Mucosa of descending colon (tissue), 3 donors: ENCODE results near the gene CRIM1. TPM values are rescaled to one million over a fixed set of nuclear protein-coding genes. Genes with fewer than 3 reads are reported as not detected.
A peak's percentile ranks its signal among the peaks of the same experiment; 100 is the strongest.

Experiments used
- ATAC-seq: fragments of 200-7000 bp; cut with Tn5 transposase; one replicate; pipeline ENCODE4 v1.9.1; 2020; ENCODE audit warnings: mild to moderate bottlenecking, moderate library complexity
- DNase-seq, 3 donors: peaks; one replicate each; pipeline ENCODE4 v3.0.0-alpha.2; 2020
- H3K36me3 ChIP-seq: fragments of 200-600 bp; one replicate; pipeline ENCODE4 v1.8.0; 2021; ENCODE audit warnings: low read depth, mild to moderate bottlenecking
- H3K4me1 ChIP-seq: fragments of 200-600 bp; one replicate; pipeline ENCODE4 v1.8.0; 2021; ENCODE audit warnings: low read depth, mild to moderate bottlenecking
- H3K4me3 ChIP-seq: fragments of 200-600 bp; one replicate; pipeline ENCODE4 v1.8.0; 2021; ENCODE audit warnings: mild to moderate bottlenecking
- H3K9me3 ChIP-seq: fragments of 200-600 bp; one replicate; pipeline ENCODE4 v1.8.0; 2021; ENCODE audit warnings: mild to moderate bottlenecking
- intact Hi-C, 2 donors: fragments of 100-400 bp; cut with DNase I in 1 of 2; cut with micrococcal nuclease in 1 of 2; formaldehyde crosslinking; loops; one replicate each; pipeline versions ENCODE4 v1.11.0 to v1.11.1; 2022; cut with DNase I, micrococcal nuclease
- total RNA-seq, 3 donors: library from RNA; stranded (reverse); fragmentation: NEBNext Ultra II Directional in 2 of 3; extraction: Animal tissue kit (Norgen Biotek cat#: 25700) in 2 of 3; gene quantifications; one replicate each; pipeline versions ENCODE4 v1.2.1 to v1.2.4, GENCODE V29; 2021 to 2023
- TF ChIP-seq, protein P1 (sequence below): fragments of 200-600 bp; IDR thresholded peaks from one replicate; pipeline ENCODE4 v1.8.0; 2022; ENCODE audit warnings: antibody characterized with exemption, mild to moderate bottlenecking
- donor health status: DM: no; HTN: no; CAD: no; lungs with moderate emphysema.
- donor health status: DM: no; HTN: no; CAD: no.
- donor health status: DM: no; HTN: yes; CAD: no.

CRIM1 gene
- total RNA-seq, 3 donors from 2014 or later, result 66.9 to 104 (median 85.8) TPM

DNA sequence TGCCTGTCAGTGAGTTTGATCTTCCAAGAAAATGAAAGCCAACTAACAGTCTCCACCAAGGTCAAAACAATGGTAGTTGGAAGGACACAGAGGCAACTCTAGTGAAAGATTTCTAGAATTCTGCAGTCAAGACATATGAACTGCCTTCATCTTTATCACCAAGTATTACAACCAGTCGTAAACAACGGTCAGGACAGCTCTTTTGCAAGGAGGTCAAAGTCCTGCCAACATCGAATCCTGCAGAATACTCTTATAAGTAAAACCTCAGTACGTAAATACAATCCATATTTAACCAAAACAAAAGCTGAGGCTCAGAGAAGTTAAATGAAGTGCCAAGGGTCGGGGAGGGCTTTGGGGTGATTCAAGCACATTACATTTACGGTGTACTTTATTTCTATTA is 239.3 kb downstream of the CRIM1 start:
- Histone ChIP-seq H3K36me3 (no peaks in the 10 kb centered on the region), H3K4me3 (no peak overlapping the region), H3K4me1 (peaks cover 29% of the 10 kb centered on the region), H3K9me3 (no peaks in the 10 kb centered on the region)
- TF ChIP-seq, protein P1, sequence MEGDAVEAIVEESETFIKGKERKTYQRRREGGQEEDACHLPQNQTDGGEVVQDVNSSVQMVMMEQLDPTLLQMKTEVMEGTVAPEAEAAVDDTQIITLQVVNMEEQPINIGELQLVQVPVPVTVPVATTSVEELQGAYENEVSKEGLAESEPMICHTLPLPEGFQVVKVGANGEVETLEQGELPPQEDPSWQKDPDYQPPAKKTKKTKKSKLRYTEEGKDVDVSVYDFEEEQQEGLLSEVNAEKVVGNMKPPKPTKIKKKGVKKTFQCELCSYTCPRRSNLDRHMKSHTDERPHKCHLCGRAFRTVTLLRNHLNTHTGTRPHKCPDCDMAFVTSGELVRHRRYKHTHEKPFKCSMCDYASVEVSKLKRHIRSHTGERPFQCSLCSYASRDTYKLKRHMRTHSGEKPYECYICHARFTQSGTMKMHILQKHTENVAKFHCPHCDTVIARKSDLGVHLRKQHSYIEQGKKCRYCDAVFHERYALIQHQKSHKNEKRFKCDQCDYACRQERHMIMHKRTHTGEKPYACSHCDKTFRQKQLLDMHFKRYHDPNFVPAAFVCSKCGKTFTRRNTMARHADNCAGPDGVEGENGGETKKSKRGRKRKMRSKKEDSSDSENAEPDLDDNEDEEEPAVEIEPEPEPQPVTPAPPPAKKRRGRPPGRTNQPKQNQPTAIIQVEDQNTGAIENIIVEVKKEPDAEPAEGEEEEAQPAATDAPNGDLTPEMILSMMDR, result no peak
- DNase-seq (peak in 1 of 3 donors; percentile 71), ATAC-seq (peak; percentile 65)
- intact Hi-C loops, result no loop called here

DNA sequence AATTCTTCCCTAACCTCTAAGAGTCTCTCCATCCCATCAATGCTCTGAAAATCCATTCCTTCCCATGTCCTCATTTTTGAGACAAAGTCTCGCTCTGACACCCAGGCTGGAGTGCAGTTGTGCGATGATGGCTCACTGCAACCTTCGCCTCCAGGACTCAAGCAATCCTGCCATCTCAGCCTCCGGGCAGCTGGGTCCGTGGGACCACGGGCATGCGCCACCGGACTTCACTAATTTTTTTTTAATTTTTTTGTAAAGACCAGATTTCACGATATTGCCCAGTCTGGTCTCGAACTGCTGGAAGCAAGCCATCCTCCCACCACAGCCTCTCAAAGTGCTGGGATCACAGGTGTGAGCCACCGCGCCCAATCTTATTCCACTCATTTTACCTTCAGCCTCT is 240.8 kb downstream of the CRIM1 start:
- ATAC-seq (no peak), DNase-seq (no peak)
- TF ChIP-seq, protein P1, result no peak
- intact Hi-C loops, result no loop called here
- Histone ChIP-seq H3K4me1 (peaks cover 29% of the 10 kb centered on the region), H3K36me3 (no peaks in the 10 kb centered on the region), H3K9me3 (no peaks in the 10 kb centered on the region), H3K4me3 (no peak overlapping the region)

DNA sequence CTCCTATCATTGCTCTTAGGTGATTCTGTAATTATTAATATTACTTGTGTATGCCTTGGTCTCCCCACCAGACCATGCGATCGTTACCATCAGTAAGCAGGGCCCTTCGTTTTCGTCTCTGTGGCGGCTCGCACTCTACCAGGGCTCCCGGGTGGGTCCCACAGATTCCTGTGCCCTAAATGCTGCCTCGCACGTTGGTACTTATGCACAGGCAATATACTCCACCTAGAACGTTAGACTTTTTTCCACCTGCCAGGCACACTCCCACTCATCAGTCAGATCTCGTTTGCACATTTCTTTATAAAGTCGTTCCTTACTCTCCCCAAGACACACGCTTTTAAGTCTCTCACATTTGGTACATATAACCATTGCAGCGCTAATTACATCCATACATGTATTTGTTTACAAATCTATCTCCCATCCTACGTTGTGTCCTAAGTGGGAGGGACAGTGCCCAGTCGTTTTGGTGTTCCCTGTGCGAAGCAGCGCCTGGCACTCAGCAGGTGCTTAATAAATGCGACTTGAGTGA is 241.5 kb downstream of the CRIM1 start:
- no peaks in the 10 kb centered on the region for H3K36me3 ChIP-seq
- TF ChIP-seq, protein P1, result no peak
- intact Hi-C loops, result no loop called here
- H3K4me3 ChIP-seq, result peak overlapping the region; percentile 99
- ATAC-seq (no peak), DNase-seq (no peak)
- no peaks in the 10 kb centered on the region for H3K9me3 ChIP-seq
- H3K4me1 ChIP-seq, result peaks cover 25% of the 10 kb centered on the region

DNA sequence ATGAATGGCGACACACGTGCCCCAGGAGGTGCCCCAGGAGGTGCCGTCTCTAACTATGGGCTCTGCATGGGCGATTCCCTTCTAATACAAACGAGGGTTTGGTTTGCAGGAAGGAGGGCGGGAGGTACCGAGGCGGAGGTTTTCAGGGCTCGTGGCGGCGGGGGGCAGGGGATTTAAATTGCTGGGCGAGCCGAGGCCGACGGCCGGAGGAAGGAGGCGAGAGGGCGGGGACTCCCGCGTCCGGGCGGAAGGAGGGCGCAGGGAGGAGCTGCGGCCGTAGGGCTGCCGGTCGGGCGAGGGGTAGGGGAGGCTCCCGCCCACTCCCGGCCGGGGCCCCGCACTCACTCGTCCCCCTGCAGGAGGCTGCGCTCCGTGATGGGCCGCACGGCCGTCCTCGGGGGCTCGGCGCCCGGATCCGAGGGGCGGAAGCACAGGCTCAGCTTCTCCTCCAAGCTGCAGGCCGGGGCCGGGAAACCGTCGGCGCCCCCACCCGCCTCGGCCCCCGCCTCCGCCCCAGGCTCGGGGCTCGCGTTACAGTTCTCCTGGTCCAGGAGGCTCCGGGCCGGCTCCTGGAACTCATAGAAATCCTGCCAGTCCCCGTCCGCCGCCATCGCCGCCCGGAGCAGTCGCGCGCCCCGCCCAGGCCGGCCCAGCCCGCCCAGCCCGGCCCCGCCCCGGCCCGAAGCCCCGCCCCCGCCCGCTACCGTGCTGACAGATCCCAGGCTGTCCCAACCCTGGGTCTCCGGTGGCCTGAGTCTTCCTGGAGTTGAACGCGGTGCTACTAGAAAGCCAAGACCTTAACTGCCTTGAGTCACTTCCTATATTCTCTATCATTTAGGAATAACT is 242.2 kb downstream of the CRIM1 start, which contains the start of gene FEZ2:
FEZ2 (minus strand) TSS at position 637 of the 846 bp plus-strand sequence; CDS start at position 611, 26 bp downstream.
- intact Hi-C loops, result no loop called here
- no peaks in the 10 kb centered on the region for H3K36me3 ChIP-seq
- DNase-seq (peak; percentile 78 to 88 (median 87)), ATAC-seq (peak; percentile 96)
- H3K4me3 ChIP-seq, result peak within 1 kb of the TSS; percentile 99
- H3K4me1 ChIP-seq, result peaks cover 25% of the 10 kb centered on the region
- no peaks in the 10 kb centered on the region for H3K9me3 ChIP-seq
- TF ChIP-seq, protein P1, result no peak

Other genes with a start within 250 kb of the CRIM1 start
- 10 to 100 TPM; 47.5 to 63.3 (median 57.5) TPM for gene FEZ2, start 242.4 kb downstream of the CRIM1 start, total RNA-seq